Osteocyte (in vitro differentiated cells): ENCODE data around the gene OR4P4. TPM values are rescaled to one million over a fixed set of nuclear protein-coding genes. Genes with fewer than 3 reads are reported as not detected.

ENCODE experiments used
- DNase-seq: peaks from one replicate; pipeline ENCODE4 v3.0.0; 2021; ENCODE audit warnings: mixed read lengths; ENCODE audit not compliant: unreplicated experiment; ENCODE audit errors: extremely low spot score
- H3K27ac Mint-ChIP-seq: one replicate; pipeline ENCODE4 v1.8.0; 2021; ENCODE audit warnings: mild to moderate bottlenecking, mixed read lengths; ENCODE audit not compliant: unreplicated experiment
- H3K27me3 Mint-ChIP-seq: one replicate; pipeline ENCODE4 v1.8.0; 2021; ENCODE audit warnings: mixed read lengths; ENCODE audit not compliant: unreplicated experiment
- H3K36me3 Mint-ChIP-seq: one replicate; pipeline ENCODE4 v1.8.0; 2021; ENCODE audit warnings: mixed read lengths; ENCODE audit not compliant: unreplicated experiment
- H3K4me1 Mint-ChIP-seq: one replicate; pipeline ENCODE4 v1.8.0; 2021; ENCODE audit warnings: mixed read lengths; ENCODE audit not compliant: unreplicated experiment
- H3K4me3 Mint-ChIP-seq: one replicate; pipeline ENCODE4 v1.8.0; 2021; ENCODE audit warnings: mild to moderate bottlenecking, moderate library complexity, mixed read lengths; ENCODE audit not compliant: unreplicated experiment
- H3K9me3 Mint-ChIP-seq: one replicate; pipeline ENCODE4 v1.8.0; 2021; ENCODE audit warnings: mixed read lengths; ENCODE audit not compliant: unreplicated experiment
- total RNA-seq: library from RNA; stranded (reverse); gene quantifications from 2 replicates; pipeline ENCODE4 v1.2.1, GENCODE V29; 2021
- TF ChIP-seq, protein P1 (sequence below): fragments of 200-600 bp; sonication (generic); IDR thresholded peaks from 2 replicates; pipeline ENCODE4 v1.5.0; 2021; ENCODE audit warnings: antibody characterized with exemption, mild to moderate bottlenecking, moderate library complexity

Gene OR4P4
- total RNA-seq, 1 donor from 2014 or later, result not detected

DNA sequence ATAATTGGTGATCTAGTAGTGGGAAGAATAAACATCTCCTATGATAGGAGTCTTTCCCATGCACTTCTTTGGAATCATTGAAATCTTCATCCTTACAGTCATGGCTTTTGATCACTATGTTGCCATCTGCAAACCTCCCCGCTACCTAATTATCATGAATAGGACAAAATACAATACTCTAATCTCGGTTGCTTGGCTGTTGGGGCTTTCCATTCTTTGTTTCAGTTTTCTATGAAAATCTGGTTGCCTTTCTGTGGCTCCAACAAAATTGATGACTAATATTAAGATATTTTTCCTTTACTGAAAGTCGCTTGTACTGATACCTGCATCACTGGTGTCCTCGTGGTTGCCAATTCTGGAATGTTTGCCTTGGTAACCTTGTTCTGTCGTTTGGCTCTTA lies 38.9 kb downstream of the OR4P4 start:
- H3K9me3 Mint-ChIP-seq, result peaks cover 11% of the 10 kb centered on the region
- no peak for DNase-seq
- H3K4me1 Mint-ChIP-seq, result no peaks in the 10 kb centered on the region
- no peak overlapping the region for H3K4me3 Mint-ChIP-seq
- no peaks in the 10 kb centered on the region for H3K36me3 Mint-ChIP-seq
- H3K27me3 Mint-ChIP-seq, result no peaks in the 10 kb centered on the region
- H3K27ac Mint-ChIP-seq, result no peak overlapping the region
- TF ChIP-seq, protein P1, sequence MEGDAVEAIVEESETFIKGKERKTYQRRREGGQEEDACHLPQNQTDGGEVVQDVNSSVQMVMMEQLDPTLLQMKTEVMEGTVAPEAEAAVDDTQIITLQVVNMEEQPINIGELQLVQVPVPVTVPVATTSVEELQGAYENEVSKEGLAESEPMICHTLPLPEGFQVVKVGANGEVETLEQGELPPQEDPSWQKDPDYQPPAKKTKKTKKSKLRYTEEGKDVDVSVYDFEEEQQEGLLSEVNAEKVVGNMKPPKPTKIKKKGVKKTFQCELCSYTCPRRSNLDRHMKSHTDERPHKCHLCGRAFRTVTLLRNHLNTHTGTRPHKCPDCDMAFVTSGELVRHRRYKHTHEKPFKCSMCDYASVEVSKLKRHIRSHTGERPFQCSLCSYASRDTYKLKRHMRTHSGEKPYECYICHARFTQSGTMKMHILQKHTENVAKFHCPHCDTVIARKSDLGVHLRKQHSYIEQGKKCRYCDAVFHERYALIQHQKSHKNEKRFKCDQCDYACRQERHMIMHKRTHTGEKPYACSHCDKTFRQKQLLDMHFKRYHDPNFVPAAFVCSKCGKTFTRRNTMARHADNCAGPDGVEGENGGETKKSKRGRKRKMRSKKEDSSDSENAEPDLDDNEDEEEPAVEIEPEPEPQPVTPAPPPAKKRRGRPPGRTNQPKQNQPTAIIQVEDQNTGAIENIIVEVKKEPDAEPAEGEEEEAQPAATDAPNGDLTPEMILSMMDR, result no peak

Other genes with a start within 250 kb of the OR4P4 start
- gene OR4C15, start 80.6 kb upstream of the OR4P4 start, total RNA-seq, result not detected in 2 replicates
- not detected in 2 replicates for gene OR4C16, start 63.0 kb upstream of the OR4P4 start, total RNA-seq
- gene OR4C11, start 27.5 kb upstream of the OR4P4 start, total RNA-seq, result not detected in 2 replicates
- gene OR4S2, start 13.2 kb downstream of the OR4P4 start, total RNA-seq, result not detected in 2 replicates
- not detected in 2 replicates for gene OR4C6, start 27.1 kb downstream of the OR4P4 start, total RNA-seq
- not detected in 2 replicates for gene OR5D13, start 138.3 kb downstream of the OR4P4 start, total RNA-seq
- not detected in 2 replicates for gene OR5D14, start 160.4 kb downstream of the OR4P4 start, total RNA-seq
- gene OR5L1, start 176.3 kb downstream of the OR4P4 start, total RNA-seq, result not detected in 2 replicates
- not detected in 2 replicates for gene OR5D18, start 184.5 kb downstream of the OR4P4 start, total RNA-seq
- gene OR5L2, start 192.1 kb downstream of the OR4P4 start, total RNA-seq, result not detected in 2 replicates
- not detected in 2 replicates for gene OR5D16, start 203.6 kb downstream of the OR4P4 start, total RNA-seq
- not detected in 2 replicates for gene TRIM51, start 248.2 kb downstream of the OR4P4 start, total RNA-seq